GM19193 (cell line): Measurements from ENCODE around the gene PIGO.
A peak's percentile ranks its signal among the peaks of the same experiment; 100 is the strongest.

Experiments
- POLR2A ChIP-seq: IDR thresholded peaks from 4 replicates; pipeline ENCODE4 v1.6.1; 2011; ENCODE audit not compliant: insufficient read depth, insufficient read length; ENCODE audit errors: extremely low read depth

Gene PIGO

DNA sequence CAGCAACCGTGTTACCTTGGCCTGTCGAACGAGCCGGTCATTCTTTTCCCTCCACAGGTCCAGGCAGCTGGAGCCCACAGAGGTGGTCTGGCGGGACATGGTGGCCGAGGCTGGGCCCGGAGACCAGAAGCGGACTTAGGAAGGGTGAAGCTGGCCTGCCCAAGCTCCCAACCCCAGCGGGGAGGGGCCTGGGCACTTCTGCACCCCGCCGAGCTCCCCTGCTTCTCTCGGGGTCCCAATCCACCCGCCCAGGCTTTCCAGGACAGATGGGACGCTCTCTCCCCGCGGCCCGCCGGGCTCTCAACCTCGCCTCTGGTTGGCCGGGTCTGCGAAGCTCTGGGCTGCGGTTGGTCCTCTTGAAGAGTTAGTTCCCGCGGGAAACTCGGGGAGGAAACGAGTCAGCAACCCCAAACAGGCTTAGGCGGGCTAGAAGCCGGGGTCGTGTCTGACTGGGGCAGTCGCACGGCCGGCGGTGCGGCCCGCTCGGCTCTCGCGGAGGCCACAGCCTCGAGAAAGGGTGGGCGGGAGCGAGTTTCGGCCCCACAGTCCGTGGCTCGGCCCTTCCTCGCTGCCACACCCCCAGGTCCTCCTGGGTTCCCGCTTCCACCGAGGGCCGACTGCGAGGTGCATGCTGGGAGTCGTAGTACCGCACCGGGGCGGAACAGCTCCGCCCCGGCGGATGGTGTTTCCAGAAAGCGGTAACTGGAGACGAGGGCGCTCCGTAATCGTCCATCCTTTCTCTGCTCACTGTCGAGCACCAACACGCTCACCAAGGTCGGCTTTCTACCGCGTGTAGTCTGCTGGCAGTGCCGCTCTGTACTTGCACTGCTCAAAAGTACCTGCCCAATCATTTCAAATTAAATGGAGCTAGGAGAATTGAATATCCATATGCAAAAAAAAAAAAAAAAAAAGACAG lies 16.7 kb downstream of the PIGO start, which contains the start of gene FANCG:
Gene FANCG, minus strand, starts transcription at position 517 of the 916 bp plus-strand sequence. Its CDS starts 418 bp downstream, at position 99.
- peak; percentile 73 for TF ChIP-seq POLR2A

DNA sequence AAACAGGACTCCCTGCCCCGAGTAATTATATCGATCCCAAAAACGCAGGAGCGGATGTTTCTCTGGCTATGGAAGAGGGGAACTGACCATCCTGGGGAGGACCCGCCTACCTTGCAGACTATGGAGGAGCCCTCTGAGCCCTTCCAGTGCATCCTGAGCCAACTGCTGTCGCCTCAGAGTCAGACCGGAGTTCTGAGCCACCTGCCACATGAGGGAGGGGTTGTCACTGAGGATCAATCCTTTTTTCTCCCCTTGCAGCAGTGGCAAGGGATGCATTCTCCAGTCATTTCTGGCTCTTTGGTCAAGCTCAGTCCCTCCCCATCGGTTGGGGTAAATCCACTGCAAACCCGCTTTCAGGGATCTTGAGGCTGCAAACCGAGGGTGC lies 17.4 kb downstream of the PIGO start:
- no peak for TF ChIP-seq POLR2A

DNA sequence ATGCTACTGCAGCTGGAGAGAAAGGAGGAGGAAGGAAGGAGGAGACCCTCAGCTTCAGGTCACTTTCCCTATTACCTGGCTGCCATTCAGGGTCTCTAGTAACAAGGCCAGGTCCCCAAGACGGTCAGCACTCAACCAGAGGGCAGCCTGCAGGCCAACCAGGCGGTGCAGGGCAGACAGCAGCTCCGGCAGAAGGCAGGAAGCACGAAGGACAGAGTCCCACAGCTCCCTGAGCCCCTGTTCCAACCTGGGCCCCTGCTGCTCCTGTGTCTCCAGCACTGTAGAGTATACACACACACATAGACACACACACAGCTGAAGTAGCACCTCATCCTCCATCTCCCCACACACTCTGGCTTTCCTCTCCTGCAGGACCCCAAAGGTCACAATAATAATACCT lies 18.3 kb downstream of the PIGO start:
- TF ChIP-seq POLR2A: no peak

DNA sequence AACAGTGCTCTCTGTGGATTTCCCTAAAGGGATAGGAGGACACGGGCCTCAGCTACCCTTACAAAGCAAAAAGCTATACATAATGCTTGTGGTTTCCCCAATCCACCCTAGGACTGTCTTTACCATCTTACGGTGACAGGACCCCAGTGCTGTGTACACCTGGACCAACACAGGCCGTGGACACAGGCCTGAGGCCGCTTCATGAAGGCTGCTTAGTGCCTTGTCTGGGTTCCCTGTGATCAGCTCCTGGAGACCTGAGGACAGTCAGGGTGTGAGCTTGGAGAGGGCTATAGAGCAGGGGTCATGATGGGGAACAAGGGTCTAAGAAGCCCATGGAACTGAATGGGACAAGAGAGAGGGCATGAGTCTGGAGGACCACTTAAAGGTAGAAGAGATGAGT lies 19.5 kb downstream of the PIGO start:
- TF ChIP-seq POLR2A: no peak

GRCh38 chr9:35075358-35075757 lies 21.0 kb downstream of the PIGO start:
- TF ChIP-seq POLR2A: no peak

- no peak for TF ChIP-seq POLR2A
Observed at GRCh38 chr9:35074791-35075190, 21.6 kb downstream of the PIGO start.

DNA sequence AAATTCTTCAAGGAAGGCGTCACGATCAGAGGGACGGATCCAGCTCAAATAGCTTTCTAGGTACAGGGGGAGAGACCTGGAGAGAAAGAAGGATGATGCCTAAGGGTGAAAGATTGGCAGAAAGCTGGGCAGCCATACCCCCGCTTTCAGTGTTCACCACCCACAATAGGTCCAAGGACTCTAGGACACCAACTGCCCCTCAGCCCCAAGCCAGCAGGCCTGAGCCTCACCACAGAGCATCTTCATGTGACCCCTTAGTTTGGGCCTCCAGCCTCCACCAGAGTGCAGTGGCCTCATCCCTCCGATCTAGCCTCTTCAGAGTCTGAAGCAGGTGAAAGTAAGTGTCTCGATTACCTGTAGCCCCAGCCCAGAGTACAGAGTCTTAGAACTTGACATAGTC lies 22.2 kb downstream of the PIGO start:
- no peak for TF ChIP-seq POLR2A

DNA sequence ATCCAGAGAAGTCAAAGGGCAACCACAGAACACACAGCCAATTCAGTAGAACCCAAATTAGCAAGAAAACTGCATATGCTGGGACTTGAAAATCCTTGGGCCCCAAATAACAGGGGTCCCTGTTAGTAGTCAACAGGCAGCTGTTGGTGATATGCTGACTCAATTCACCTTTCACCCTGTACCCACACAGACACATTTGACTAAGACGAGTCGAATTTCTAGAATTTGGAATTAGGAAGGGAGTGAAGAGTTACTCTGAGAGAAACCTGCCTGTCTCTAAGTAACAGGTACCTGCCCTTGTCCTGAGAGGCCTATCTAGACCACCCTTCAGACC lies 23.1 kb downstream of the PIGO start:
- TF ChIP-seq POLR2A: no peak

GRCh38 chr9:35072461-35073278 lies 23.7 kb downstream of the PIGO start, which contains the start of gene VCP:
VCP (minus strand) TSS chr9:35072625; CDS start chr9:35072353, 272 bp downstream.
- peak; percentile 95 for TF ChIP-seq POLR2A

GRCh38 chr9:35071814-35072460 lies 24.5 kb downstream of the PIGO start:
- no peak for TF ChIP-seq POLR2A

GRCh38 chr9:35070823-35071813 lies 25.3 kb downstream of the PIGO start:
- TF ChIP-seq POLR2A: no peak

GRCh38 chr9:35069020-35069419 lies 27.4 kb downstream of the PIGO start:
- no peak for TF ChIP-seq POLR2A

GRCh38 chr9:35067056-35067455 lies 29.3 kb downstream of the PIGO start:
- TF ChIP-seq POLR2A: no peak

GRCh38 chr9:35060548-35061207 lies 35.7 kb downstream of the PIGO start:
- no peak for TF ChIP-seq POLR2A

DNA sequence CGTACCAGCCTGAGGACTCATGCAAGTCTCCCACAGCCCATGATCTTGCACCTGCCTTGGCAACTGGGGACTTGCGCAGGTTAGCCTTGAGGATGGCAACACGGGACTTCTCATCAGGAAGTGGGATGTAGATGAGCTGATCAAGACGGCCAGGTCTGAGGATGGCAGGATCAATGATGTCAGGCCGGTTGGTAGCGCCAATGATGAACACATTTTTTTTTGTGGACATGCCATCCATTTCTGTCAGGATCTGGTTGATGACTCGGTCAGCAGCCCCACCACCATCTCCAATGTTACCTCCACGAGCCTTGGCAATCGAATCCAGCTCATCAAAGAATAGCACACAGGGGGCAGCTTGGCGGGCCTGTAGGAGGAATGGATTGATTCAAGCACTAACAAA lies 37.0 kb downstream of the PIGO start:
- TF ChIP-seq POLR2A: no peak
